GM19240 (cell line): ENCODE measurements around the gene KCNA5.

Source experiments
- DNase-seq: peaks from one replicate; pipeline ENCODE4 v3.0.0; 2011; ENCODE audit warnings: low spot score; ENCODE audit not compliant: insufficient read length

KCNA5 gene

DNA sequence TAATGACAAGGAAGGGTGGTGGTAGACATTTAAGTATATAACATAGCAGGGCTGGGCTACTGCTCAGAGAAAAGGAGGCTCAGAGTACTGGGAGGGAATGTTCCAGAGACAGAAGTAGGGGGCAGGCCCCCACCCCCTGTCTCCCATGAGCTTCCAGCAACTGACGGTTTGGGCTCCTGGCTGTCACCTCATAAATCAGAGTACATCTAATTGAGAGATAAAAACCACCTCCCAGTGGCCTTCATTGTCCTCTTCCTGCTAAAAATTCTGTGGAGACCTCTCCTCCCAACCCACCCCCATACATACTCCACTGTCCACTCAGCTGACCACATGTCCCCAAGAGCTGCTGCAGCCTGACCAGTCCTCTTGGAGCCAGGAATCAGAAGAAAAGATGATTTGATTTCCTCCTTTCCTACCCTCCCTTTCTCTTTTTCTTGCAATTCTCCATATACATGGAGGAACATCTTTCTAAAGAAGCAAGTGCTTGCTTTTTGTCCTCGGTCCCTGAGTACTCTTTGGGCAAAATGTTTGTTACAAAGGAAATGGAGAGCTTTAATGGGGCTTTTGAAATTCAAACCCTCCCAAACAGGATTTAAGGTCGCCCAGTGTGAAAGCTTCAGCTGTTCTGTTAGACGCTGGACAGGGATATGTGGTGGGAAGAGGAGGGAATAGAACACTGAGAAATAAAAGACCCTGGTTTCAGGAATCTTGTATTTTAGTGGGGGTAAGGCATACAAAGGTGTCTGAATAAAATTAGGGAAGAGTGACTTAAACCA, 16.4 kb upstream of the KCNA5 start:
- no peak for DNase-seq

GRCh38 chr12:5030066-5030465, 13.6 kb upstream of the KCNA5 start:
- no peak for DNase-seq

- no peak for DNase-seq
Measured at GRCh38 chr12:5031242-5031641, 12.4 kb upstream of the KCNA5 start.

DNA sequence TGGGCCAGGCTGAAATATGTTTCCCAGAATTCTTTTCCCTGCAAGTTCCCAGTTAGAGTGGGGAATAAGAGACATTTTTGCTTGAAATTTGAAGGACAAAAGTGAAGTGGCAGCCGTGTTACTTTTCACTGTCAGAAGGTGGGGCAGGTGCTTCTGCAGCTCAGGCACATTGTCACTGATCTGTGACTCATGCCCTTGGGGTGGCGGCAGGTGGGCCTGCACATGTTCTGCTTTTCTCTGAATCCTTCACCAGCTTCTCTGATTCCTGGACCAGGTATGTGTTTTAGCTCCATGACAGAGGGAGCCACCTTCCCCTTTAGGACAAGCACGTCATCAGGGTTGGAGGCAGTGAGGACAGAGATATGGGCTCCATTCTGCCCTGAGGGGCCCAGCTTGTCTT, 11.7 kb upstream of the KCNA5 start:
- DNase-seq, result no peak

DNA sequence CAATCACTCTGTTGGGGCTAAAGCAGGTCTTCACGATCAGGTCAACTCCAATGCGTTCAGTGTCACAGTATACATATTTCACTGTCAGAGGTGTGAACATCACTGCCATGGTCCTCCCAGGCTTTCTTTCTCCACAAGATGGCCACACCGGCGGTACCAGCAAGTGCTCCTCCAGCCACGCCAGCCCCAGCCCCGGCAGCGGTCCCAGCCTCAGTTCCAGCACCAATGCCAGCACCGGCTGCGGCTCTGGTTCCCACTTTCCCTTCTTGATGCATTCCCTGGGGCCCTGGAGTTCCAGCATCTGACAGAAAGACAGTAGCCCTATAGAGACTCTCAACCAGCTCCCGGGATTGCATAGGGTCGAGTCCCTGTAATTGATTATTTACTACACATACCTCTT, 10.9 kb upstream of the KCNA5 start:
- DNase-seq, result no peak

- DNase-seq, result no peak
Measured at GRCh38 chr12:5033883-5034282, 9.8 kb upstream of the KCNA5 start.

GRCh38 chr12:5034603-5035002, 9.1 kb upstream of the KCNA5 start:
- DNase-seq, result no peak

DNA sequence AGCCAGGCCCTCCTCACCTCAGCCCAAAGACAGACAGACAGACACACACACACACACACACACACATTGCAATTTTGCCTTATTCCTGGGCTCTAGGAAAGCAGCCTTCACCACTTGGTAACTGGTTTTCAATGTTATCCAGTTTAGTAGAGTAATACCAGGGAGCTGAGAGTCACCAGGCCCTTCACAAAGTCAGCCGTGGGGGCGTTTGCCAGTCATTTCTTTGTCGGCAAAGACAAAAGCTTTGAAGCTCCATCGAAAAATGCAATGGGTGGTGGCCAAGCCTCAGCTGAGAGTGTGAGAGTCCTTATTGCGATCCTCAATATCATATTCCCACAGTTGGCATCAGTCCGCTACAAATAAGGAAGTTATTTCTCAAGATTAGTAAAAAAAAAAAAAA, 8.1 kb upstream of the KCNA5 start:
- DNase-seq, result no peak

DNA sequence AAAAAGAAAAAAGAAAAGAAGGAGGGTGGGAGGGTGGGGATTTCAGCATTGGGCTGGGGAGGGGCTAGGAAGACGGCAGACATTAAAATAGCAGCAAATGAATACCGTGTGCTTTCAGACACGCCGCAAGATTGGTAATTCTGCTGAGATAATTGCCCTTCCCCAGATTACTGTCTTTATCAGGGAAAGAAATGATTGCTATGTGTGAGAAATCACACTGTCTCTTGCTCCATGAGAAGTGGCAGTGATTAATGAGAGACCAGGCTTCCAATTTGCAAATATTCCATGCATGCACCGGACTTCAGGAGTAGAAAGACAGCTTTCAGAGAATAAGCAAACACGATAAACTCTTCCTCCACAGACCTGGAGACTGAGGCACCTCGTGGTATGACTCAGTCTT, 7.6 kb upstream of the KCNA5 start:
- DNase-seq, result no peak

DNA sequence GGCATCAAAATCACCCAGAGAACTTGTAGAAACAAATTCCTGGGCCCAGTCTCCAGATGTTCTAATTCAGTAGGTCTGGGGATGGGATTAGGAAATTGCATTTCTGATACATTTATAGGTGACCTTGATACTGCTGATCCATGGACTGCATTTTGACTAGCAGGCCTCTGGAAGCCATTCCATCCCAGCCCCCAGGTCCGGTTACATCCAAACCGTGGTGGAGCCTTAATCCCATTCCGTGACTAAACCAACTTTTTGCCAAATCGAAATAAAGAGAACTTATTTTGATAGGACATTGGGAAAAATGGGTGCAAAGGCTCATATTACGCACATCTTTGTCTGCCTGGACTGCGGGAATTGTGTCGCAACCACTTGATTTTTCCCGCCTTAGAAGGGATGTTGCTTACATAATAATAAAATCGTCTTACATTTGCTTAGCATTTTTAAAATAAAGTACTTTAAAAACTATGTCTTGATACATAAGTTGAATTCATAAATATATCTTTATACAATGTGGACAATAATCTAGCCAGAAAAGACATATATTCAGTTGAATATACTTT, 5.8 kb upstream of the KCNA5 start:
- DNase-seq, result no peak

DNA sequence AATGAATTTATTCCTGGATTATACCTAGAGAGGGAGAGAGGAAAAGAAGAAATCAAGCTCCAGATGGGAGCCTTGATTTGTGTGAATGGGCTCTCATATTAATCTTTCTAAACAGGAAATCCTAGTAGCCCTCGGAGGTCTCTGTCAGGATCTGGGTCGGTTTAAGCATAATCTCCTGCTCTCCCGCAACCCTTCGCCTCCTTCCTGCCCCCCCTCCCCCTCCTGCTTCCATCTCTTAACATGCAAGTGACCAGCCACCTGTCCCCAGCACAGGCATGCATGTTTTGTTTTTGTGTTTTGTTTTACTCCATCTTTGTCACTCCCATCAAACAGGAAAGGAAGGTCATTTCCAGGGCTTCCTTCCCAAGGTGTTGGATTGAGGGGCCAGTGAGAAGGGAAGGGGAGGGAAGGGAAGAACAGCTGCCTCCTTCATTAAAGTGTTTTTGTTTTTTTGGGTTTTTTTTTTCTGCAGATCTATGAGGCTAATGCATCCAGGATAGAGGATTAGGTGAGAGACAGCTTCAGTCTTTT, 4.8 kb upstream of the KCNA5 start:
- DNase-seq, result no peak

- no peak for DNase-seq
Measured at GRCh38 chr12:5039815-5040214, 3.9 kb upstream of the KCNA5 start.

- DNase-seq, result no peak
Measured at GRCh38 chr12:5040368-5040767, 3.3 kb upstream of the KCNA5 start.

- DNase-seq, result no peak
Measured at GRCh38 chr12:5044420-5045295, 979 bp downstream of the KCNA5 start.

GRCh38 chr12:5047094-5047493, 3.4 kb downstream of the KCNA5 start:
- DNase-seq, result no peak

- no peak for DNase-seq
Measured at GRCh38 chr12:5047729-5048128, 4.0 kb downstream of the KCNA5 start.

DNA sequence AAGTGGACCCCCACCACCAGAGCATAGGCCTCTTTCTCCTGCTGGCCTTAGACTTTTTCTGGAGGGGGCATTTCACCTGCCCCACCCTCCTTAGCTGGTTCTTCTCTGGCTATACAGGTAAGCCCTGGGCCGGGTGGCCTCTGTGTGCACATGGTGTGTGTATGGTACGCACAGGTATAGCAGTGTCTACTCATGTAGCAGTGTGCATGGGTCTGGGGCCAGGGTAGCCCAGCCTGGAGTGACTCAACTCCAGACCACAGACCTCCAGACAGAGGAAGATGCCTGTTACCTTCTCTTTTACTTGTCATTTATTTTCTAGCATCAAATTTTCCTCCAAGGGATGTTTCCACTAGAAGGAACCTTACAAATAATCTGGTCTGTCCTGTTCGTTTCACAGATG, 6.9 kb downstream of the KCNA5 start:
- DNase-seq, result no peak

GRCh38 chr12:5051334-5051733, 7.7 kb downstream of the KCNA5 start:
- DNase-seq, result no peak

DNA sequence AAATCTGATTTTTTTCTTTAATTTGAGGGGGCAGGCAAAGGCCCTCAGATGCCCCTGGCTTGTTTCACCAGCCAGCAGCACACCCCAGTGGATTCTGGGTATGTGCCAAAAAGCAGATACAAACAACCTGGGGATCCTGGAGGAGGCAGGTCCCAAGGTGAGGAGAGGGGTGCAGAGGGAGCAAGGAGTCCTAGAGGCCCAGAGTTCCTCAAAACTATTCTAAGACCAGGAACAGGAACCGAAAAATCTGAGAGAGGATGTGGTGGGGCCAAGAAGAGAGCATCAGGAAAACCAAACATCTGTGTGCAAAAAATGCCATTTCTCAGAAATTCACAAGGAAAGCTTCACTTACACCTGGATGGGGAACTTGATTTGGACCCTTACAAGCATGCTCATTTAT, 8.2 kb downstream of the KCNA5 start:
- DNase-seq, result no peak

DNA sequence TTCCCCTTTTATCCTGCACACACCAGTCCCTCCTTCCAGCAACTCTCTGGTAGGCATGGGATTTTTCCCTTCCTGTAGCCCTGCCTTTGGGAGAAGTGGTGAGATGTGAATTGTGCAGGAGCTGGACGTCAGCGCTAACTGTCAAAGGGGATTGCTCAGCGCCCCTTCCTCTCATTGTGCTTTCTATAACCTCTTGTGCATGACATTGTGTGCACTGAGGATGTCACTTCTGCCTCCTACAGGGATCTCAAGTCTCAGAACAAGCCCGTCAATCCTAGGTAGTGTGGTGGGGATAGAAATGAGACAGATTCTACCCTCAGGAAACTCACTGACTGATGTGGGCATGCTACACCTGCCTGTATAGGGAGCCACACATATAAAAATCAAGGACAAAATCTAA, 8.7 kb downstream of the KCNA5 start:
- no peak for DNase-seq

DNA sequence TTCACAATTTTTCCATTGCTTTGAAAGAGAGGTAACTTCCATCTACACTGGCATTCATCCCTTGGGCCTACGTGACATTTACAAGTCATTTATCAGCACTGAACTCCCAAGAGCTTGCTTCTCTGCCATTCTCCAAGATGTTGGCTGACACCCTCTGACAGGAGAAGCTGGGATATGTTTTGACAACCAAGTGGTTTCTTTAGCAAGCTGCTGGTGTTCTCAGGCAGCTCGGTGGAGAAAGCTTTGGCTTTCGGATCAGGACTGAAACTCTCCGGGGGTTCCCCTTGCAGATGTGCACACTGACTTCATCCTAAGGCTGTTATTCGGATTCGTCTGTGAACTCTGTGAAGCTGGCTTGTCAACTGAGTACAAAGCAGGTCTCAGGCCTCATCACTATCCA, 15.7 kb downstream of the KCNA5 start:
- no peak for DNase-seq

- DNase-seq, result no peak
Measured at GRCh38 chr12:5060958-5061357, 17.3 kb downstream of the KCNA5 start.
